Islet of Langerhans (tissue), 1 donor: ENCODE results near the gene DNAJC12.
A peak's percentile ranks its signal among the peaks of the same experiment; 100 is the strongest.
"Not testable (repeated sequence)": the region's sequence is repeated elsewhere in the genome, so short reads cannot be mapped to it uniquely, and the experiment has no call there.

Source experiments
- FAIRE-seq: peaks from one replicate; lab custom pipeline; 2011; peaks lifted over from hg19 to GRCh38; lab: Jason Lieb, UNC

Gene DNAJC12

DNA sequence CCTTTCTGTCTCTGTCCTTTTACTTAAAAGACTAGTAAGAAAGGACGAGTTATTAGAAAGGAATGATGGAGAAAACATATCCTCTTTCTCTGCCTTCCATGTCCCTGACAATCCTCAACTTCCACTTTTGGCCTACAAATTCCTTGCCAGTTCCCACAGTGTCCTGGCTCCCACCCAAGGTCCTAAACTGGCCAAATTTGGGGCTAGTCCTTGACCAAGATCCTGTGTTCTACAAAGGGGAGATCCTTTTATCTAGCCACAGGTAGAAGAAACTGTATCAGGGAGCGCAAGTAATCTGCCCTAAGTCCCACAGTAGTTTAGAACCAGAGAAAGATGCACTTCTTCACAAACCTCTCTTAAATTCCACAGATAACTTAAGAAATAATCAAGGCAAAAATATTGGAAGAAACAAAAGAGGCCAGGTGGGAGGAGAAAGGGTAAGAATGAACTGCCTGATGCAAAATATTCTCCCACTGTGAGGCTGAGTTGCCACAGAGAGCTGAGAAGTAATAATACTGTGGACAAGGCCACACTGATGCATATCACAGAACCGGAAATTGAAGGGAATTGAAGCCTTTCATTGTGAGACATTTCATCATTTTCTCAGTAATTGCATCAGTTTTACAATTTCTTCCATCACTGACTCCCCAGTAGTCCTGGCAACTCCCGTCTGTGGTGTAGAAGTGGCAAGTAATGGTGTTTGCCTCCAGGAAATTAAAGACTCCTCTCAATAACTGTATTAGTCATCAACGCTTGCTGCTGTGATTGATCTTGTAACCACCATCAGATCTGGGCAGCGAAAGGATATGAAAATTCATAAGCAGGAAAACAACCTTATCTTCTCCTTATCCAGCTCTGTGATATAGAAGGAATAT is 47.2 kb downstream of the DNAJC12 start:
- peak; percentile 97 for FAIRE-seq

DNA sequence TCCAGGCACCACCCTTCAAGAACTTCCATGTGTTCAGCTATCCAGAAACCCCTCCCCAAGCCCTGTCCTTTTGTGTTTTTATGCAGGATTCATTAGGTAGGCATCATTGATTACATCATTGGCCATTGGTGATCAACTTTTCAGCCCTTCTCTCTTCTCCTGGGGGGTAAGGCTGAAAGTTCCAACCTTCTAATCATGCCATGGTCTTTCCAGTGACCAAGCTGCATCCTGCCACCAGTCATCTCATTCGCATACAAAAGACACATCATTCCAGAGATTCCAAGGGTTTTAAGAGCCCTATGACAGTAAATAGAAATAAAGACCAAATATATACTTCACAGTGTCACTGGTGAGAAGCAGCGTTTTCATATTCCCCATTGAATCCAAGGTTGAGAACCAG is 48.2 kb downstream of the DNAJC12 start:
- no peak for FAIRE-seq

DNA sequence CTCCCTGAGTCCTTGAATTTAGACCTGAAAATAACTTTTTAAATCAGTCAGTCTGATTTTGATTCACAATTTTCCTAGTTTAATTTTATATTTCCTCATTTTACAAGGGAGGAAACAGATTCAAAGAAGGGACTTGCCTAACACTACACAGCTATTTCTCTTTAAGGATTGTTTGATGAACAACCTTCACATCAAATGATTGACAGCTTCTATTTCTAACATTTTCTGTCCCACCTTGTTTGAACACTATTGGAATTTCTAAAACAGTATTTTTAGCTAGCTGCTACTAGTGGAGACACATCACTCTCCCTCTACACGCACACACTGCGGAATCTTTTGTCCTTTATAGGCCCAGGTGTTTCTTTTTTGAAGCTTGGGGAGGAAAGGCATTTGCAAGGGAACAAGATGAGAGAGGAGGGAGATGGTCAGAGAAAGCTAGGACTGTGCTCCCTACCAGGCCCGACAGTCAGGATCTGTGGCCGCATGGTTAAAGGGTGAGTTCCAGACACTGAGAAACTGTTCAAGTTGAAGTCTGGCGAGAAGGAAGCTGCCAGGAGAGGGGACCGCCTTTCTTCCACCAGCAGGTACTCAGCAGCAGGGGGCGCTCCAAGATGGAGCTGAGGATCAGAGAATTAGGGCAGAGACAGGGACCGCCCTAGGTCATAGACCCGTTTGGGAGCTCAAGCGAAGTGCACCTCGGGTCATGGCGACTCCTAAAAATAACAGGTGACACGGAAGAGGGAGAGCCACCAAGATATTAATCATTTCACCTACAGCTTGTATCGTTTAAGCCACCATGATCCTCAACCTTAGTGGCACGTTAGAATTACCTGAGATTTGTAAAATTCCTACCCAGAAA is 49.7 kb downstream of the DNAJC12 start:
- FAIRE-seq, result no peak

GRCh38 chr10:67785098-67785497 is 52.9 kb downstream of the DNAJC12 start:
- FAIRE-seq, result no peak

- no peak for FAIRE-seq
Observed at GRCh38 chr10:67784474-67784873, 53.5 kb downstream of the DNAJC12 start.

DNA sequence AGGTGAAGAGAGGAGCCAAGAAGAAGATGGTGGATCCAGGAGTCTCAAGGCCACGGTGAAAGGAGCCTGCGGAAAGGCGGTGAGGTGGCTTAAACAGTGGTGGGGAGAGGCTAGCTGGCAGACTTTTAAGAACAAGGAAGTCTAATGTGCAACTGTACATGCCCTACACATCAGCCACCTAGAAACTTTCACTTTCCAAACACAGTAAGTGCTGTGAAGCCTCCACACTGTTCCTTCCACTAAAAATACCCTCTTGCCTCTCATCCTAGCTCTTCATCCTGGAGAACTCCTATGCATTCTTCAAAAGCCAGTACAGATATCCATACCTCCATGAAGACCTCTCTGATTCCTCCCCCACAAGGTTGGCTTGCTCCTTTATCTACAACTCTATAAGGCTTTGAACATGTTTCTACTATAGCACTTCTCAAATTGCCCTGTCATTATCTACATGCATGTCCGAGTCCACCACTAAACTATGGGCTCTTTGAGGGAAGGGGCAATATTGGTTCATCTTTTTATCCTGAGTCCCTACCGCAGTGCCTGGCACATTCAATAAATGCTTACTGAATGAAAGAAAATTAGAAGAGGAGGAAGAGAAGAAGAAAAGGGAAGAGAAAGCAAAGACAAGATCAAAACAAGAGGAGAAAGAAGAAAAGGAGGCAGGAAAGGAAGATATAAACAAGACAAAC is 54.2 kb downstream of the DNAJC12 start:
- FAIRE-seq, result no peak

- FAIRE-seq, result no peak
Observed at GRCh38 chr10:67782530-67782929, 55.5 kb downstream of the DNAJC12 start.

DNA sequence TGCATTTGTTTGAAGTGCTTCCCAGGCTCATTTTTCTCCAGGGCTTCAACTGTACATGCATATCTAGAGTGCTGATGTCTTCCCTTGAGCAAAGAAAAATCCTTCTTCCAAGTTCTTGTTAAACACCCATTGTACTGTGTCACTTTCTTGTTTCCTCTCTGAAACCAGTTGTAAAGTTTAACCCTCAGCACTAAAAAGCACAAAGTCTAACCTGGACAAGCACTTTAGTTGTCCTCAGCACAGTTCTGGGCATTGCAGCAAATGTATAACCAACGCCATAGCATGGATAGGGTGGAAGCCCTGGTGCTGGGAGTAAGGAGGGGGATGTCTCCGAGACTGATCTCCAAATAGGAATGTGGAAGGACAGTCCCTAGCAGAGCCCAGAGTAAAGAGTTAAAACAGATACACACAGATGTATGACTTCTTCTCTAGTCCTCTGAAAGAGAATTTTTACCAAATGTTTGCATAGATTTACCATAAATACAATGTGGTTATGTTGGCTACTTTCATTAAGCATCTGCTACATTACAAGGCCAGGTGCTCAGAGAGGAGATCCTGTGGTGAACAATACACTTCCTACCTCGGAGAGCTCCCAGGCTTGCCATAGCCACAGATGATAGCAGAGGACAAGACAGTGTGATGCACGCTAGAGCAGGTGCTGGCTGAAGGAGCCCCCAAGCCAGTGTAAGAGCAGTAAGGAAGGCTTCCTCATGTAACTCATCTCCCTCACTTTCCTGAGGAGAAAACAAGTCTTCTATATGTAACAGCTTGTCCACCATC is 57.0 kb downstream of the DNAJC12 start:
- no peak for FAIRE-seq

DNA sequence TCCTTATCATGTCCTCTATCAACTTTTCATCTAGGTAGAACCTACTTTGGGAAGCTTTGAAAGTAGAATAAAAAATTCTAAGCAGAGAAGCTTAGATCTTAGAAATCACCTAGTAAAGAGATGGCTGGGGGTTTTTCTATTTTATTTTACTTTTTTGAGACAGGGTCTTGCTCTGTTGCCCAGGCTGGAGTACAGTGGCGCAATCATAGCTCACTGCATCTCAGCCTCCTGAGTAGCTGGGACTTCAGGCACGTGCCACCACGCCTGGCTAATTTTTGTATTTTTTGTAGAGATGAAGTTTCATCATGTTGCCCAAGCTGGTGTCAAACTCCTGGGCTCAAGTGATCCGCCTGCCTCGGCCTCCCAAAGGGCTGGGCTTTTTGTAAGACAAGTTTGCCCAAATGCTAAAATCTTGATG is 57.8 kb downstream of the DNAJC12 start:
- not testable (repeated sequence) for FAIRE-seq

GRCh38 chr10:67779465-67780203 is 58.4 kb downstream of the DNAJC12 start:
- peak; percentile 97 for FAIRE-seq

DNA sequence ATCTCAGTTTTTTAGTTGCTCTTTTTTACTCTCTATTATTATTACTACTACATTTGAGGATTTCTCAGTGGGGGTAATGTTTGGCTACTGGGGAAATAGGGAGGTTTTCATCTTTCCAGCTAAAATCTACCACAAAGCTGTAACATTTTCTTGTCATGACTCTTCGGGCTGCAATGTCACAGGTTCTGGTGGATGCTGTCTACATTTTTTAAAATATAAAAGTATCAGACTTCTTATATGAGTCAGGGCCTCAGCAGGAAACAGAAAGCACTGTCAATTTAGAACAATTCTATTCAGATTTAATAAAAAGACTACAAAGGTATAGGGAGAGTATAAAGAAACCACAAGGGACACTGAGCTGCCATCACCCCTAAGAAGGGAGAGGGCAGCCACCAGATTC is 61.6 kb downstream of the DNAJC12 start:
- FAIRE-seq, result no peak

DNA sequence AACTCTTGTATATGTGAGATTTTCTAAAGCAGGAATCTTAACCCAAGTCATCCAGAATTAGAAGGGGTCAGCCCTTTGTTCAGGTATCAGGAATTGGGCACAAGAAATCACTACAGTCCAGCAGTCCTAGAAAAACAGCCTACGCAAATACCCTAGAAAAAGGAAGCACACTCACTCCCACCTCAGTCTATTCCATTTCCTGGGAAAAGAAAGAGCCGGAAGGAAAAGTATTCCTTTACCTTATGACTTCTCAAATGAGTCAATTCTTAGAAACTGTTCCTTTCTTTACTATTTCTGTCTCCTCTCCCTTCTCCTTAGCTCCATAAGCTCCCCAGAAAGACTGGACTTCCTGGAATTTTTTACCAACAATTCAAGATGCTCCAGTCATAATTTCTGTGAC is 62.7 kb downstream of the DNAJC12 start:
- FAIRE-seq, result no peak

- FAIRE-seq, result no peak
Observed at GRCh38 chr10:67772894-67773511, 65.0 kb downstream of the DNAJC12 start.

GRCh38 chr10:67772151-67772550 is 65.8 kb downstream of the DNAJC12 start:
- FAIRE-seq, result no peak

GRCh38 chr10:67771200-67771599 is 66.8 kb downstream of the DNAJC12 start:
- no peak for FAIRE-seq

- no peak for FAIRE-seq
Observed at GRCh38 chr10:67770537-67770936, 67.5 kb downstream of the DNAJC12 start.

GRCh38 chr10:67767244-67767643 is 70.7 kb downstream of the DNAJC12 start:
- FAIRE-seq, result no peak

DNA sequence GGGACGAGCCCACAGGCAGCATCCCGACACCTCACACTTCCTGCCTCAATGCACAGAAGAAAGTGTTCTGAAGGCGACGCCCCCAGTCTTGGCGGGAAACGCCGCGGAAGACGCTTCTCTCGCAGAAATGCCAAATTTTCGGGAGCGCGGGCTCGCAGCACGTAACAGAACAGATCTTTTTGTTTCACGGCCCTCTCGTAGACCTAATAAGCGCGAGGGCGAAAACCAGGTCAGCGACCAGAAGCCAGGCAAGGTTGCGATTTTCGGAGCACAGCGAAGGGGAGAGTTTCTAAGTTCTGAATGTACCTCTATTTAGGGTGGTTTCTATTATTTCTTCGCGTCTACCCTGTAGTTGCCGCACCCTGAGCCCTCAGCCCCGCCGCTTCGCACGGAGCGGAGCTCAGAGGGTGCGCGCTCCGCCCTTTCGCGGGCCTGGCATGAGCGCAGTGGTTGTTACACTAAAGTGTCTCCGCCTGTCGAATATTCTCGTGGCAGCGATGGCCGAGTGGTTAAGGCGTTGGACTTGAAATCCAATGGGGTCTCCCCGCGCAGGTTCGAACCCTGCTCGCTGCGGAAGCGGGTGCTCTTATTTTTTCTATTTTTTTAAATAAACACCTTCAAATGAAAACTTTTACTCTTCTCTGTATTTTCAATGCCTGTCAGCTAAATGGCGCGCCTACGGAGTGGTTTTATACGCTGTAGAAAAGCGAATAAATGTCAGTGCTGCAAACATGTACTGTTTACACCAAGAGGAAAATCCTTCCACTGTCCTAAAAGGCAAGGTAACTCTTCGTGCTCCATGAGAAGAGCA is 73.8 kb downstream of the DNAJC12 start:
- FAIRE-seq, result peak; percentile 41

DNA sequence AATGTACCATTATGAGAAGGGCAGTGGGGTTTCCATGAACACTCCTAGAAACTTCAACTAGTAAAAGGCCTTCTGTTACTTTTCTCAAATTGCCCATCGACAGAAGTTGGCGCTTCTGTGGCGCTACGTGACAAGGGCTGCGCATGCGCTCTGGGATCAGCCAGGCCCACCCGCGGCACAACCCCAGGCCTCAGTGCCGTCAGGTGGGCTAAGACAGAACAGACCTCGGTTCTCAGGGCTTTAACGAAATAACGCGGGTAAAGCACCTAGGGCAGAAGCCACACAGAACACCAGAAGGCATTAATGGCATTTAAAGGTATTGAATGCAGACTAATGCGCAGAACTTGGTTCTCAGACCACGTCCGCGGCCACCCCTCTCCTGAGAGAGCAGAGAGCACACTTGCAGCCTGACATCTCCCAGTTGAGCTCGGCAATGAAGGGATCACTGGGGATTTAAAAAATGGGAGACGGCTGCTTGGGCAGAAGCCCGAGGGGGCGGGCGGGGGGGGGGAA is 74.4 kb downstream of the DNAJC12 start:
- no peak for FAIRE-seq

DNA sequence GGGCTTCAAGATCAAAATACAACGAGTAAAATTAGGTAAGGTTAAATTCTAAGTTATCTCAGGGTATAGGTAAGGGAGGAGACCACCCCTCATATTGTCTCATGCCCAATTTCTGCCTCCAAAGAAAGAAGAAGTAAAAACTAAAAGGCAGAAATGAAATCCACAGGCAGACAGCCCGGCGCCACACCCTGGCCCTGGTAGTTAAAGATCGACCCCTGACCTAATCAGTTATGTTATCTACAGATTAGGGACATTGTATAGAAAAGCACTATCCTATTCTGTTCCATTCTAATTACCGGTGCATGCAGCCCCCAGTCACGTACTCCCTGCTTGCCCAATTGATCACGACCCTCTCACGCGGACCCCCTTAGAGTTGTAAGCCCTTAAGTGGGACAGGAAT is 75.4 kb downstream of the DNAJC12 start:
- FAIRE-seq, result not testable (repeated sequence)
